HFF-Myc (cell line): ENCODE data around the gene IL17RB.

Experiments used
- DNase-seq: peaks from one replicate; pipeline ENCODE4 v3.0.0-alpha.2; 2011; ENCODE audit warnings: low read depth; ENCODE audit errors: extremely low read depth
- H3K4me3 ChIP-seq: replicated peaks from 2 replicates; pipeline ENCODE4 v1.5.1; 2011; ENCODE audit warnings: low read depth, mild to moderate bottlenecking, control low read depth, low read length
- TF ChIP-seq, protein P1 (sequence below): IDR thresholded peaks from 2 replicates; pipeline ENCODE4 v1.5.1; 2012; ENCODE audit warnings: mild to moderate bottlenecking, low read depth, low read length, control low read depth; ENCODE audit errors: missing control alignments

Gene IL17RB

DNA sequence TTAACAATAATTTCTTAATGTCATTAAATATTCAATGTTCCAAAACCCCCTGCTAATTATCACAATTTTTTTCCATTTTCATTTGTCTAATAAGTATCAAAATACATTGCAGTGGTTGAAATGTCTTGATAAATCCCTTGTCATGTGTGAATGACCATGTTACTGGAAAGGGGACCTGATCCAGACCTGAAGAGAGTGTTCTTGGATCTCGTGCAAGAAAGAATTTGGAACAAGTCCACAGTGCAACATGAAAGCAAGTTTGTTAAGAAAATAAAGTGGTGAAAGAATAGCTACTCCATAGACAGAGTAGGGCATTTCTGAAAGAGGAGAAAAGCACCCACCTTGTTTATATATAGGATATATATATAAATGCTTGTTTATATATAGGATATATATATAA, 55.7 kb downstream of the IL17RB start:
- TF ChIP-seq, protein P1, sequence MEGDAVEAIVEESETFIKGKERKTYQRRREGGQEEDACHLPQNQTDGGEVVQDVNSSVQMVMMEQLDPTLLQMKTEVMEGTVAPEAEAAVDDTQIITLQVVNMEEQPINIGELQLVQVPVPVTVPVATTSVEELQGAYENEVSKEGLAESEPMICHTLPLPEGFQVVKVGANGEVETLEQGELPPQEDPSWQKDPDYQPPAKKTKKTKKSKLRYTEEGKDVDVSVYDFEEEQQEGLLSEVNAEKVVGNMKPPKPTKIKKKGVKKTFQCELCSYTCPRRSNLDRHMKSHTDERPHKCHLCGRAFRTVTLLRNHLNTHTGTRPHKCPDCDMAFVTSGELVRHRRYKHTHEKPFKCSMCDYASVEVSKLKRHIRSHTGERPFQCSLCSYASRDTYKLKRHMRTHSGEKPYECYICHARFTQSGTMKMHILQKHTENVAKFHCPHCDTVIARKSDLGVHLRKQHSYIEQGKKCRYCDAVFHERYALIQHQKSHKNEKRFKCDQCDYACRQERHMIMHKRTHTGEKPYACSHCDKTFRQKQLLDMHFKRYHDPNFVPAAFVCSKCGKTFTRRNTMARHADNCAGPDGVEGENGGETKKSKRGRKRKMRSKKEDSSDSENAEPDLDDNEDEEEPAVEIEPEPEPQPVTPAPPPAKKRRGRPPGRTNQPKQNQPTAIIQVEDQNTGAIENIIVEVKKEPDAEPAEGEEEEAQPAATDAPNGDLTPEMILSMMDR: no peak

DNA sequence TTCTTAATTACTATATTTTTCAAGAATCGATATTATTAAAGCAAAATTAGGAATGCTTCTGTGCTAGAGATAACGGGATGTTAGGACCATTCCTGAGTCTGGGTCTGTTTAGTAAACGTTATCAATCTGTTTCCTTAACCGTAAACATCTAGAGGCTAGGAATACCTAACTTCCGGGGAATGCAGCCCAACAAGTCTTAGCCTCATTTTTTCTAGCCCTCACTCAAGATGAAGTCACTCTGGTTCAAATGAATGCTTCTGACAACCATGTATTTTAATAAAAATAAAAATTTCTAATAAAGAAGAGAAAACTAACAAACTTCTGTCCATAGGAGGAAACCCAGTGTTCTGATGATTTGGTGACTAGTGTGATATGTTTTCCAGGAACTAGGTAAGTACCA, 56.3 kb downstream of the IL17RB start:
- no peak overlapping the region for H3K4me3 ChIP-seq
- TF ChIP-seq, protein P1: no peak
- no peak for DNase-seq

More for the DNA sequence above, 55.7 kb downstream of the IL17RB start:
- no peak overlapping the region for H3K4me3 ChIP-seq
- no peak for DNase-seq

DNA sequence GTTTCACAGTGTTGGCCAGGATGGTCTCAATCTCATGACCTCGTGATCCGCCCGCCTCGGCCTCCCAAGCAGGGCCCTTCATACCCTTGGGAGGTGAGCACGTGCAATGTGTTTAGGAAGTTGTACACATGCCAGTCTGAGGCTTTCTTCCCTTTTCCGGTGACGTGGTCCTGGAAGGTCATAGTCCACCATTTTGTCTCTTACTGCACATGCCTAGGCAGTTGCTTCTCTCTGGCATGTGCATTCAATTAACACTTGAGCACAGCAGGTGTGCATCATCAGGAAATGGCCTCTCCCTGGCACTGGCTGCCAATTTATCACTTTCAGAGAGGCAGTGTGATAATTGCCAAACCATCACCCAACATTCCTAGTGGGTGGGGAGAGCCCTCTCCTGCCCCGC, 67.0 kb downstream of the IL17RB start:
- DNase-seq: no peak
- no peak overlapping the region for H3K4me3 ChIP-seq
- TF ChIP-seq, protein P1: no peak
